Activated naive CD8-positive, alpha-beta T cell treated with anti-CD3 and anti-CD28 coated beads, Interleukin-2, amount 10 ng/mL, durations not matched to agents 7 days and 5 days (primary cell): ENCODE measurements around the gene GRIN2A. TPM values are rescaled to one million over a fixed set of nuclear protein-coding genes. Genes with fewer than 3 reads are reported as not detected.

ENCODE experiments used
- ATAC-seq: fragments of 150-1000 bp; cut with Tn5 transposase; one replicate; pipeline ENCODE4 v1.10.0; 2021; ENCODE audit warnings: low read depth, moderate library complexity
- POLR2A ChIA-PET: fragments of 350-600 bp; sonication (Branson Sonifier 250); formaldehyde crosslinking; loops from one replicate; lab custom pipeline; 2021; ENCODE audit warnings: antibody characterized with exemption; lab: Charles Lee
- DNase-seq: peaks from one replicate; pipeline ENCODE4 v3.0.0; 2021
- H3K27ac Mint-ChIP-seq: one replicate; pipeline ENCODE4 v1.8.0; 2022; ENCODE audit warnings: mild to moderate bottlenecking, mixed read lengths
- H3K27me3 Mint-ChIP-seq: one replicate; pipeline ENCODE4 v1.8.0; 2022; ENCODE audit warnings: mild to moderate bottlenecking, moderate library complexity, mixed read lengths
- H3K36me3 Mint-ChIP-seq: one replicate; pipeline ENCODE4 v1.8.0; 2021; ENCODE audit warnings: mild to moderate bottlenecking, mixed read lengths
- H3K4me1 Mint-ChIP-seq: one replicate; pipeline ENCODE4 v1.8.0; 2021; ENCODE audit warnings: mixed read lengths
- H3K4me3 Mint-ChIP-seq: one replicate; pipeline ENCODE4 v1.8.0; 2022; ENCODE audit warnings: mild to moderate bottlenecking, moderate library complexity, mixed read lengths
- H3K9me3 Mint-ChIP-seq: one replicate; pipeline ENCODE4 v1.8.0; 2021; ENCODE audit warnings: mixed read lengths
- total RNA-seq, 2 experiments: library from RNA; stranded (reverse); gene quantifications; one replicate each; pipeline ENCODE4 v1.2.3, GENCODE V29; 2021

The GRIN2A gene
- total RNA-seq, 2 experiments from 2014 or later: not detected

DNA sequence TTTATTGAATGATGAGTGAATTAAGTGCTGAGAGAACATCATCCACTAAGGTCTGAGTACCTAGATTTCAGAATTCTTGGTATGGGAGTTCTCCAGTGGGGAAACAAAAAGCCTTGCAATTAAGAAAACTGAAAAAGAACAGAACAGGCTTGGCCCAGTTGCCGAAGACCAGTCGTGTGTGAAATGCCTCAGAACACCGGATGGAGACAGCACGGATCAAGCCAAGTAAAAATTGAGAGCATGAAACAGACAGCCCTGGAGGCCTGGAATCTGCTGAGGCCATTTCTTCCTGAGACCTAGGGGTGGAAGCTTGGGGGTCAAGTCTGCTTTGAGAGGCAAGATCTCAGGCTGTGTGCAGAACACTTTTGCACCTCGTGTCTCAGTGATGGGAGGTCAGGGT lies 43.3 kb downstream of the GRIN2A start:
- no peak overlapping the region for H3K4me3 Mint-ChIP-seq
- H3K4me1 Mint-ChIP-seq: no peaks in the 10 kb centered on the region
- no peaks in the 10 kb centered on the region for H3K27me3 Mint-ChIP-seq
- H3K36me3 Mint-ChIP-seq: no peaks in the 10 kb centered on the region
- no peaks in the 10 kb centered on the region for H3K9me3 Mint-ChIP-seq
- POLR2A ChIA-PET: no interaction called here
- DNase-seq: no peak
- no peak for ATAC-seq
- H3K27ac Mint-ChIP-seq: no peak overlapping the region

DNA sequence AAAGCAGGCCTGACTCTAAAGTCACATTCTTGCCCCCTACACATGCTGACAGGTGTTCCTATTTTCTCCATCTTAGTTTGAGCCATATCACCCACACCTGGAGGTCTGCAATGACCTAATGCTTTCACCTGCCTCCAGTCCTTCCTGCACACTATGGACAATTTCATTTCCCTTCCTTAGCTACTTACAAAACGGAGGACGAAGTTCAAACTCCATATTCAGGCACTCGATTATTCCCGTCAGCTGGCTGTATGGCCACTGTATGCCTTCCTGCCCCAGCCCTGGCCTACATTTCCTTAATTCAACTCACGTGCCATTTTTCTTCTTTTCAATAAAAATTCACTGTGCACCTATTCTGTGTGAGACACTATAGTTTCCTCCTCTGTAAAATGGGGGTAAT lies 44.9 kb downstream of the GRIN2A start:
- POLR2A ChIA-PET: no interaction called here
- Mint-ChIP-seq H3K9me3 (no peaks in the 10 kb centered on the region), H3K4me3 (no peak overlapping the region)

DNA sequence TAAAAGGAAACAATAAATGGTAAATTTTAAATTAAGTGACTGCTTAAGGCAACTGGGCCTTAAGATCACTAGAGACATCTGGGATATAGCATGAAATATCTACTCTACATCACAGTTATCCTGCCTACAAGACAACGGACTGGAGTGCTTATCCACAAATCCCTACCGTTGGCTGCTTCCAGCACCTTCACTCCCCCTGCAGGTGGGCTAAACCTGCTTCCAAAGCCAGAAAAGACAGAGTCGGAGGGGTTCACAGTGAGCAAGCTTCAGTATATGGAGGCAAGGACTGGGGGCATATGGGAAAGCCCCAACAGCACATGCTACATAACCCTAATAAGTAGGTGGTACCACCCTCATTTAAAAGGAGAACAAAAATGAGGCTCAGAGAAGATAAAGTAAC lies 45.3 kb downstream of the GRIN2A start:
- Mint-ChIP-seq H3K4me3 (no peak overlapping the region), H3K9me3 (no peaks in the 10 kb centered on the region)
- ATAC-seq: no peak

More for the DNA sequence above, 44.9 kb downstream of the GRIN2A start:
- DNase-seq (no peak), ATAC-seq (no peak)
- H3K4me1 Mint-ChIP-seq: no peaks in the 10 kb centered on the region
- no peak overlapping the region for H3K27ac Mint-ChIP-seq
- no peaks in the 10 kb centered on the region for H3K36me3 Mint-ChIP-seq
- no peaks in the 10 kb centered on the region for H3K27me3 Mint-ChIP-seq

DNA sequence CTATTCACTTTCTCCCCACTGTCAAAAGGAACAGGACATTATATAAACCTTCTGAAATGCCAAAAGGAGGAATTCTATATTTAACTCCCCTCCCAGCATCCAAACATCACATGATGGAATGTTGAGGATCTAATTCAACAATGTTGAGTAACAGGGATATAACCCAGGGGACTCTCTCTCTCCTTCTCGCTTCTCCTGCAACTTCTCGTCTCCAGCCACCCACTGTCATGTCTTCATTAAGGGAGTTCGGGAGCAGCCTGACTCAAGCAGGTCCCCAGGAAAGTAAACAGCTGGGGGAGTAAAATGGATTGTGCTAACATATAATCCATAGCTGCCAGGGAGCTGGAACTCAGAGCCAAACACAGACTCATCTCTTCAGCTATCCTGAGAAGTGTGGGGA lies 51.7 kb downstream of the GRIN2A start:
- Mint-ChIP-seq H3K4me1 (no peaks in the 10 kb centered on the region), H3K27me3 (no peaks in the 10 kb centered on the region), H3K9me3 (no peaks in the 10 kb centered on the region), H3K36me3 (no peaks in the 10 kb centered on the region), H3K4me3 (no peak overlapping the region), H3K27ac (no peak overlapping the region)
- POLR2A ChIA-PET: no interaction called here
- ATAC-seq (no peak), DNase-seq (no peak)

More for the DNA sequence above, 45.3 kb downstream of the GRIN2A start:
- Mint-ChIP-seq H3K36me3 (no peaks in the 10 kb centered on the region), H3K4me1 (no peaks in the 10 kb centered on the region), H3K27ac (no peak overlapping the region), H3K27me3 (no peaks in the 10 kb centered on the region)
- DNase-seq: no peak
- POLR2A ChIA-PET: no interaction called here

DNA sequence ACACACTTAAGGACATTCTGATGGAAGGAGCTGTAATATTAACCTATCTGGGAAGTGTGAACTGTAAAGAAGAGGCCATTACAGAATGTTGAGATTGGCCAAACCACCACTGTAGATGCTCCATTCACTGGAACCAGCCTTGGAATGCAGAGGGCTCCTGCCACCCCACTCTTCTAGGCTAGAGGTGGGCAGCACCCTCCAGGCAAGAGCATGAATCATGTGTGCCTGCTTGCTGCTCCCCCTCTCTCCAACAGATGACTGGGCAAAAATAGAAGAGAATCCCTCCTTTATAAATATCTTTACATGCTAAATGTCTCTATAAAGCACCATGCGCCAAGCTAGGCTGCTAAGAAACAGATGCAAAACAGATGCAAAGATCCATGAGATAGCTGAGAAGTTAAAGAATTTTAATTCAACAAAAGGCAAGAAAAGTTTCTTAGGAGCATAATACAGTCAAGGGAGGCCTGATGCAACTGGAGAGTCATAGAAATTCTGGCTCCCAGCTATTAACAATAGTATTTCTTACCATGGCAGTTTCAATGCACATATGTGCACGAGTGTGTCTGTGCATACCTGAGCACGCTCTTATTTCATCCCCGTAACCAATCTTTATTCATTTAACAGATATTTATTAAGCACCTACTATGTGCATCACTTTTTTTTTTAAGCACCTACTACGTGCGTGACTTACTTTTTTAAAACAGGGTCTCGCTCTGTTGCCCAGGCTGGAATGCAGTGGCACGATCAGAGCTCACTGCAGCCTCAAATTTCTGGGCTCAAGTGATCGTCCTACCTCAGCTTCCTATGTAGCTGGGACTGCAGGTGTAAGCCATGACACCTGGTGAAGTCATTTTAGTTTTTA lies 53.6 kb downstream of the GRIN2A start:
- Mint-ChIP-seq H3K27me3 (no peaks in the 10 kb centered on the region), H3K4me1 (no peaks in the 10 kb centered on the region)
- ATAC-seq: no peak

DNA sequence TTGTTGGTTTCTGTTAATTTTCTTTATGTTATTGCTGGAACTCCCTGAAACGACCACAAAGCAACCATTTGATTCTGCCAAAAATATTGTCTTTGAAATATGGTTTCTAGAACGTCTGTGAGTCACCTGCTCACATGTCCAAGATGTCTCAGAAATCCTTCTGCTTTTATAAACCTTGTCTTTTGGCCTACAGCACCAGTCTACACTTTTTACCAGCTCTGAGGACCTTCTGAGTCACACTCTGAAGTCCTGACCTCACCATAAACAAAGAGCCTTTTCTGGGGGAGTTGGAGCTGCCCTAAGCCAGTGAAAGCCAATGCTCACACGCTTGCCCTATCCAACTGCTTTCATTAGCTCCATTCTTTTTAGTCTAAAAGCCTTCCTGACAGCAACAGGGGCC lies 55.5 kb downstream of the GRIN2A start:
- H3K4me1 Mint-ChIP-seq: no peaks in the 10 kb centered on the region
- no peak for ATAC-seq
- DNase-seq: no peak
- POLR2A ChIA-PET: no interaction called here
- no peaks in the 10 kb centered on the region for H3K36me3 Mint-ChIP-seq
- no peak overlapping the region for H3K27ac Mint-ChIP-seq
- no peak overlapping the region for H3K4me3 Mint-ChIP-seq
- no peaks in the 10 kb centered on the region for H3K9me3 Mint-ChIP-seq
- H3K27me3 Mint-ChIP-seq: peaks cover 3% of the 10 kb centered on the region

More for the DNA sequence above, 53.6 kb downstream of the GRIN2A start:
- no peak for DNase-seq
- Mint-ChIP-seq H3K4me3 (no peak overlapping the region), H3K36me3 (no peaks in the 10 kb centered on the region), H3K27ac (no peak overlapping the region), H3K9me3 (no peaks in the 10 kb centered on the region)
- POLR2A ChIA-PET: no interaction called here

DNA sequence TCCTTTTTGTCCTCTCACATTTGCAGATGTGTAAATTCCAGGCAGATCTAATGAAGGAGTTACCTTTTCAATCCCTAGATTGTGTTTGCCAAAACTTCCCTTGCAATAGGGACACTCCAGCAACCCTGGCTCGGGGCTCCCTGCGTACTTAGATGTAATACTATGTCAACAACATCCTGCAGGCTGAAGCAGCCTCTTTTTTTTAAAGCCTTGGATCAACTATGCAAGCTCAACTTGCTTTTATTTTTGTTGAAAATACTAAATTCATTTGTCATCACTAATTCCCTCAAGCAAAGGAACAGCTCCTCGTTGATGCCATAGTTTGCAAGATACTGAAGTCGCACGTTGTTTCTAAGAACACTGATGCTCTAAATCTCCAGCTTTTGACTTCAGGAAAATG lies 59.1 kb downstream of the GRIN2A start:
- no peaks in the 10 kb centered on the region for H3K9me3 Mint-ChIP-seq
- H3K27ac Mint-ChIP-seq: no peak overlapping the region
- POLR2A ChIA-PET: no interaction called here
- H3K36me3 Mint-ChIP-seq: no peaks in the 10 kb centered on the region
- H3K4me1 Mint-ChIP-seq: no peaks in the 10 kb centered on the region
- ATAC-seq: no peak
- DNase-seq: no peak
- peaks cover 3% of the 10 kb centered on the region for H3K27me3 Mint-ChIP-seq
- H3K4me3 Mint-ChIP-seq: no peak overlapping the region

DNA sequence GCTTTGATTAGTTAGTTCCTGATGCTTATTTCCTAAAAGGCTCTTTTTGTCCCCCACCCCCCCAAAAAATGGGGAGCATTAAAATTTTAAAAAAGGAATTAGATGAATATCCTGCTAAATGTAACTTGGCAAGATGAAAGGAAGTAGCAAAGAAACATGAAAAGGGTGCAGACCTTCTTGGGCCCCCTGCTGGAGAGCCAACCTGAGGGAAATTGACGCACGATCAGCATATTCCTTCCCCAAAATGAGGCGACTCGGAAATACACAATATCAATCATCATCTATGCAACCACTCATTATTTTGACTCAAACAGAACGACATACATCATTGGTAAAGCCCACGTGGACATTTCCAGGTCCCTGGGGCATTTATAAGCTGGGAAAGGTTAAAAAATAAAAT lies 59.7 kb downstream of the GRIN2A start:
- ATAC-seq (no peak), DNase-seq (no peak)
- no peak overlapping the region for H3K27ac Mint-ChIP-seq
- H3K27me3 Mint-ChIP-seq: peaks cover 3% of the 10 kb centered on the region
- H3K4me3 Mint-ChIP-seq: no peak overlapping the region
- POLR2A ChIA-PET: no interaction called here
- no peaks in the 10 kb centered on the region for H3K36me3 Mint-ChIP-seq
- no peaks in the 10 kb centered on the region for H3K4me1 Mint-ChIP-seq
- no peaks in the 10 kb centered on the region for H3K9me3 Mint-ChIP-seq

DNA sequence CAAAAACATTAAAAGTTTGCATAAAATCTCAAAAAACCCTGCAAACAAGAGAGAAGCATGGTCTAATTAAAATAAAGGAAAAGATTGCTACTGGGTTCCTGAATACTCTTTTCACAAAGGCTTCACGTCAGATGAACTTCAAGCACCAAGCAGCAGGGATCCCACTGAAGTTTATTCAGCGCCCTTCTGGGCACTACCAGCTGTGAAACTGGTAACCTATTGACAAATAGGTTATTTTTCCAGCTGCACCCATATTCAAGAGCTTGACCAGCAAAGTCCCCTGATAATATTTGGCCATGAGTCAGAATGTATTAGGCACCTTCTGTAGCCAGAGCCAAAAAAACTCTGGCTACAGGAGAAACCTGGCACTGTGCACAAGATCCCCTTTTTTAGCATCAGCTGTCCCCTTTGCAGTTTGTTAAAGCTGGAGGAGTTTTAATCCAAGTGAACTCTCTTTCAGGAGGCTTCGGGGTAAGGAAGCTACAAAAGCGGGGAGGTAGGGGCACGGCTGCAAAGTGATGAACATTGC lies 60.3 kb downstream of the GRIN2A start:
- POLR2A ChIA-PET: no interaction called here
- H3K4me1 Mint-ChIP-seq: no peaks in the 10 kb centered on the region
- DNase-seq (no peak), ATAC-seq (no peak)
- peaks cover 3% of the 10 kb centered on the region for H3K27me3 Mint-ChIP-seq
- no peaks in the 10 kb centered on the region for H3K36me3 Mint-ChIP-seq
- no peaks in the 10 kb centered on the region for H3K9me3 Mint-ChIP-seq
- H3K4me3 Mint-ChIP-seq: no peak overlapping the region
- H3K27ac Mint-ChIP-seq: no peak overlapping the region

DNA sequence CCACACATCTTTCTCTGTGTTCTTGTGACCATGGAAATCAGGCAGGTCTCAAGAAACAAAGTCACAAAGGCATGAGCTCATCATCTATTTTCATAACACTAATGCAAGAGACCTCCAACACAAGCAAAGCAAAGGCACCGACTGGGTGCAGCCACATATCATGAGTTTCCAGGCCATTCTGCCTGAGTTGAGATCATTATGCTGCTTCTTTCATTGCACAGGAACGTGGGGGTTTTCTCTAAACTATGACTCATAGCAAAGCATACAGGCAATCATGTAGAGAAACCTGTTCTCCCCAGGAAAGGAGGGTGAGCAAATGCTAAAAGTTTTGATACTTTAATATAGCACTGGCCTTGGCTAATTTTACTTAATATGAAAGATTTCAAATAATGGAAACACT lies 60.7 kb downstream of the GRIN2A start:
- Mint-ChIP-seq H3K36me3 (no peaks in the 10 kb centered on the region), H3K9me3 (no peaks in the 10 kb centered on the region), H3K4me1 (no peaks in the 10 kb centered on the region), H3K27ac (no peak overlapping the region), H3K27me3 (peaks cover 3% of the 10 kb centered on the region), H3K4me3 (no peak overlapping the region)
- no peak for ATAC-seq
- no peak for DNase-seq
- POLR2A ChIA-PET: interaction anchor here (0.6 kb wide), 1 partner anchor 16 kb away, joined by 3 read pairs; no protein-coding TSS in a partner anchor

DNA sequence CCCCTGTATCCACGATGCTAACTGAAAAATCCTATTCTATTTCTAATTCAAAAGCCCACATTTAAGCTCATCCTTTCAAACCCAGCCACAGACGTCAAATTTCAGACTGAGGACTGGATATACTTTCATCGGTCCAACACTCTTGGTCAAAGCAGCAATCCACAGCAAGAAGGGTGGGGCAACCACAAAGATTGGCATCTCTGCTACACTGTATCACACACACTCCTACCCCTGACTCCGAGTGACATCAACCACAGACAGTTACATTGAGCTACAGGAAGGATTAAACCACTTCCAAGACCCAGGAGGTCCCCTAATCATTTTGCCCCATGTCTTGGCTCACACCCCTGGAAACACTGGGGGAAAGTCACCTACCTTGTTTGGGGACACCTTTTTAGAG lies 61.3 kb downstream of the GRIN2A start:
- H3K4me3 Mint-ChIP-seq: no peak overlapping the region
- H3K36me3 Mint-ChIP-seq: no peaks in the 10 kb centered on the region
- no peaks in the 10 kb centered on the region for H3K4me1 Mint-ChIP-seq
- peaks cover 3% of the 10 kb centered on the region for H3K27me3 Mint-ChIP-seq
- POLR2A ChIA-PET: interaction anchor here (0.6 kb wide), 1 partner anchor 15 kb away, joined by 3 read pairs; no protein-coding TSS in a partner anchor
- no peak for ATAC-seq
- DNase-seq: no peak
- no peaks in the 10 kb centered on the region for H3K9me3 Mint-ChIP-seq
- H3K27ac Mint-ChIP-seq: no peak overlapping the region

DNA sequence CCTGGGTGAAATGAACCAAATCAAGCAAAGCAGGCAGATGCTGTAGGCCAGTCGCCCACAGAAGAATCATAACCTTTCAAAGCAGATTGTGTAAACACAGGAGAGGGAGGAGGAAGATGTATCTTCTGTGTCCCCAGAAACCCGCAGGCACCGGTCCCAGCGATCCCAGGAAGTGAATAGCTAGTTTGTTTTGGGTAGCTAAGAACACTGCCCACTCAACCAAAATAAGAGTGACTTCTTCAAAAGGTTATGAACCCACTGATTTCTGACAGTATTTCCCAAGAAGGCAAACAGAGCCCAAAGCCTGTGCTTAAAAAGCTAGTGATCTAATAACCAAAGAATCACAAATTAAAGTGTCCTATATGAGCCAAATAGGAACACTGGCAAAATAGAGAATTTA lies 67.8 kb downstream of the GRIN2A start:
- H3K27ac Mint-ChIP-seq: no peak overlapping the region
- no peaks in the 10 kb centered on the region for H3K27me3 Mint-ChIP-seq
- DNase-seq (no peak), ATAC-seq (no peak)
- H3K36me3 Mint-ChIP-seq: no peaks in the 10 kb centered on the region
- no peaks in the 10 kb centered on the region for H3K4me1 Mint-ChIP-seq
- POLR2A ChIA-PET: no interaction called here
- peaks cover 2% of the 10 kb centered on the region for H3K9me3 Mint-ChIP-seq
- H3K4me3 Mint-ChIP-seq: no peak overlapping the region

DNA sequence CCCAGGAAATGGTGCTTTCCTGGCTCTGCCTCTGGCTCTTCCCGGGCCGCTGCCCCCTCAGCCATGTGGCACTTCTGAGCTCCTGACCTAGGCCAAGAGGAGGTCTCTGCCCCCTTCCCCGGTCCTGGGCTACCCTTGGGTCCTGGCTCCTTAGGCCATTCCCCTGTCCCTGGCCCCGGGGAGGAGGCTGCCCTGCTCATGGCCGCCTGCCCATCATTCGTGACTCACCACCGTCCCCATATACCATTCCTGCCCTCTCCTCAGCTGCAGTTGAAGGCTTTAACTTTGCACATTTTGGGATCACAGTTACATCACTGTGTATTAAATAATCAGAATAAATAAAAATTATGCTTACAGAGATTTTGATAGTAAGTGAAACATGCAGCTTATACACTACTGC lies 69.0 kb downstream of the GRIN2A start:
- Mint-ChIP-seq H3K27ac (no peak overlapping the region), H3K27me3 (no peaks in the 10 kb centered on the region), H3K36me3 (no peaks in the 10 kb centered on the region), H3K4me1 (no peaks in the 10 kb centered on the region), H3K4me3 (no peak overlapping the region), H3K9me3 (peaks cover 2% of the 10 kb centered on the region)
- DNase-seq (no peak), ATAC-seq (no peak)
- POLR2A ChIA-PET: no interaction called here

DNA sequence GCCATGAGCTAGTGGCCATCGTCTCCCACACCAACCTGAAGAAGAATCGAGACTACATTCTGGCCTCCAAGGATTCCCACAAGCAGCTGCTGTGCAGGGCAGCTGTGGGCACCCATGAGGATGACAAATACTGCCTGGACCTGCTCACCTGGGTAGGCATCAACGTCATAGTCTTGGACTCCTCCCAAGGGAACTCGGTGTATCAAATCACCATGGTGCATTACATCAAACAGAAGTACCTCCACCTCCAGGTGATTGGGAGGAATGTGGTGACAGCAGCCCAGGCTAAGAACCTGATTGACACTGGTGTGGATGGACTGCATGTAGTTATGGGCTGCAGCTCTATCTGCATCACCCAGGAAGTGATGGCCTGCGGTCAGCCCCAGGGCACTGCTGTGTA lies 70.2 kb downstream of the GRIN2A start:
- Mint-ChIP-seq H3K27me3 (no peaks in the 10 kb centered on the region), H3K4me1 (no peaks in the 10 kb centered on the region), H3K36me3 (no peaks in the 10 kb centered on the region), H3K4me3 (no peak overlapping the region), H3K27ac (no peak overlapping the region), H3K9me3 (peaks cover 2% of the 10 kb centered on the region)
- ATAC-seq: no peak
- DNase-seq: no peak
- POLR2A ChIA-PET: no interaction called here
